Thyroid gland (tissue), 4 donors: ENCODE measurements around the gene SRD5A3. TPM values are rescaled to one million over a fixed set of nuclear protein-coding genes. Genes with fewer than 3 reads are reported as not detected.

ENCODE experiments used
- DNase-seq, 2 donors: peaks; one replicate each; pipeline ENCODE4 v3.0.0-alpha.2; 2019
- H3K27ac ChIP-seq, 3 donors: fragments of 200-600 bp; sonication (generic); 1 replicate in 2 of 3; 2 replicates in 1 of 3; pipeline ENCODE4 v1.5.1; 2016 to 2019; ENCODE audit warnings: mild to moderate bottlenecking in 1 of 3, moderate library complexity in 1 of 3
- H3K27me3 ChIP-seq: fragments of 200-600 bp; sonication (generic); one replicate; pipeline ENCODE4 v1.5.1; 2019
- H3K36me3 ChIP-seq, 2 donors: fragments of 200-600 bp; sonication (generic); one replicate each; pipeline ENCODE4 v1.5.1; 2016 to 2019
- H3K4me1 ChIP-seq, 2 donors: fragments of 200-600 bp; sonication (generic); one replicate each; pipeline ENCODE4 v1.5.1; 2017 to 2019
- H3K4me3 ChIP-seq, 3 donors: fragments of 200-600 bp; sonication (generic); replicated peaks in 1 of 3; 1 replicate in 2 of 3; 2 replicates in 1 of 3; pipeline ENCODE4 v1.5.1; 2016; ENCODE audit warnings: mild to moderate bottlenecking in 1 of 3
- H3K9me3 ChIP-seq: fragments of 200-600 bp; sonication (generic); one replicate; pipeline ENCODE4 v1.5.1; 2017
- CTCF ChIP-seq, 6 experiments: fragments of 200-600 bp in 3 of 6; fragments of 450-650 bp in 3 of 6; sonication (generic) in 3 of 6; IDR thresholded peaks; one replicate each; pipeline ENCODE4 v1.5.1; 2016 to 2019; ENCODE audit warnings: antibody characterized with exemption in 6 of 6, mild to moderate bottlenecking in 2 of 6, inconsistent platforms in 1 of 6, moderate library complexity in 1 of 6
- POLR2A ChIP-seq, 2 donors: fragments of 450-650 bp; IDR thresholded peaks; one replicate each; pipeline ENCODE4 v1.6.1; 2017; ENCODE audit warnings: antibody characterized with exemption in 2 of 2, mild to moderate bottlenecking in 2 of 2, moderate library complexity in 1 of 2
- WGBS, 2 donors: methylation state at CpG; one replicate each; pipeline ENCODE4 v1.1.5; 2017; 5-methylcytosine and 5-hydroxymethylcytosine counted together
- intact Hi-C: fragments of 100-400 bp; cut with DNase I; formaldehyde crosslinking; loops from one replicate; pipeline ENCODE4 v1.15.1; 2023
- total RNA-seq, 4 donors: library from RNA; depleted of rRNA; stranded (reverse); fragments of >200 nt; gene quantifications; one replicate each; pipeline ENCODE4 v1.2.3, GENCODE V29; 2016

Gene SRD5A3
- total RNA-seq, 4 donors from 2014 or later = 2.7 to 12.0 (median 7.0) TPM

- intact Hi-C loops = no loop called here
- no peak for DNase-seq
- H3K27ac ChIP-seq = no peak overlapping the region
Observed at GRCh38 chr4:55311792-55312488, 34.1 kb upstream of the SRD5A3 start.

DNA sequence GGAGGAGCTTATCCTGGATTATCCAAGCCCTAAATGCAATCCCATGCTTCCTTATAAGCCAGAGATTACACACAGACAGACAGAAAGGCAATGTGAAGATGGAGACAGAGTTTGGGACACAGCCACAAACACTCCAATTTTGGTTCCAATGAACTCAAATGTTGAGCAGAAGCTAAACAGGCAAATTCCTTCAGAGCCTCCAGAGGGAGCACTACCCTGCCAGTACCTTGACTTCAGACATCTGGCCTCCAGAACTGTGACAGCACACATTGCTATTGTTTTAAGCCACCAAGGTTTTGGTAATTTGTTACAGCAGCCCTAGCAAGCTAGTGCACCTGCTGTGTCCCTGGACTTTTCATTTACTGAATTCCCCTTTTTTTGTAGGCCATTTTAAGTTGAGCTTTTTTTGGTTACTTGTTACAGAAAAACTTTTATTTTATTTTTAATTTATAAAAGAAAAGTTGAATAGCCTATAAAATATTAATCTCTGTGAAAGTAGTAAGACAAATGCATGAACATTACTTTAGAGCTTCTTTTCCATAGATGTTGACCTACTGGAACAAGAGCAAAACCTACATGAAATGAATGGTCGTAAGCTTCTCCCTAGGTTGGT, 33.4 kb upstream of the SRD5A3 start:
- H3K36me3 ChIP-seq = no peaks in the 10 kb centered on the region
- H3K27ac ChIP-seq = no peak overlapping the region
- intact Hi-C loops = no loop called here
- H3K9me3 ChIP-seq = no peaks in the 10 kb centered on the region
- no peaks in the 10 kb centered on the region for H3K4me1 ChIP-seq
- DNase-seq = peak; percentile 6 to 11
- no peaks in the 10 kb centered on the region for H3K27me3 ChIP-seq
- peak in 4 of 6 experiments; percentile 17 to 49 (median 30) for TF ChIP-seq CTCF (IDR thresholded peaks at IDR 0.05)
- TF ChIP-seq POLR2A (IDR thresholded peaks at IDR 0.05) = no peak
- no peak overlapping the region for H3K4me3 ChIP-seq
- WGBS, 2 donors = 97 to 100% methylated on average over 1 of the region's 1 CpG

More at GRCh38 chr4:55311792-55312488, 34.1 kb upstream of the SRD5A3 start:
- WGBS, 2 donors = 77 to 82% methylated on average over 5 of the region's 5 CpGs
- Histone ChIP-seq H3K4me3 (no peak overlapping the region), H3K4me1 (no peaks in the 10 kb centered on the region), H3K36me3 (no peaks in the 10 kb centered on the region), H3K27me3 (no peaks in the 10 kb centered on the region), H3K9me3 (no peaks in the 10 kb centered on the region)
- TF ChIP-seq CTCF (IDR thresholded peaks at IDR 0.05) (no peak), POLR2A (IDR thresholded peaks at IDR 0.05) (no peak)

- Histone ChIP-seq H3K27me3 (no peaks in the 10 kb centered on the region), H3K4me1 (no peaks in the 10 kb centered on the region), H3K27ac (no peak overlapping the region), H3K36me3 (no peaks in the 10 kb centered on the region), H3K4me3 (no peak overlapping the region), H3K9me3 (no peaks in the 10 kb centered on the region)
- no peak for TF ChIP-seq CTCF (IDR thresholded peaks at IDR 0.05)
- TF ChIP-seq POLR2A (IDR thresholded peaks at IDR 0.05) = no peak
- 57 to 60% methylated on average over 4 of the region's 4 CpGs for WGBS, 2 donors
- intact Hi-C loops = no loop called here
- DNase-seq = no peak
Observed at GRCh38 chr4:55314141-55314820, 31.8 kb upstream of the SRD5A3 start.

DNA sequence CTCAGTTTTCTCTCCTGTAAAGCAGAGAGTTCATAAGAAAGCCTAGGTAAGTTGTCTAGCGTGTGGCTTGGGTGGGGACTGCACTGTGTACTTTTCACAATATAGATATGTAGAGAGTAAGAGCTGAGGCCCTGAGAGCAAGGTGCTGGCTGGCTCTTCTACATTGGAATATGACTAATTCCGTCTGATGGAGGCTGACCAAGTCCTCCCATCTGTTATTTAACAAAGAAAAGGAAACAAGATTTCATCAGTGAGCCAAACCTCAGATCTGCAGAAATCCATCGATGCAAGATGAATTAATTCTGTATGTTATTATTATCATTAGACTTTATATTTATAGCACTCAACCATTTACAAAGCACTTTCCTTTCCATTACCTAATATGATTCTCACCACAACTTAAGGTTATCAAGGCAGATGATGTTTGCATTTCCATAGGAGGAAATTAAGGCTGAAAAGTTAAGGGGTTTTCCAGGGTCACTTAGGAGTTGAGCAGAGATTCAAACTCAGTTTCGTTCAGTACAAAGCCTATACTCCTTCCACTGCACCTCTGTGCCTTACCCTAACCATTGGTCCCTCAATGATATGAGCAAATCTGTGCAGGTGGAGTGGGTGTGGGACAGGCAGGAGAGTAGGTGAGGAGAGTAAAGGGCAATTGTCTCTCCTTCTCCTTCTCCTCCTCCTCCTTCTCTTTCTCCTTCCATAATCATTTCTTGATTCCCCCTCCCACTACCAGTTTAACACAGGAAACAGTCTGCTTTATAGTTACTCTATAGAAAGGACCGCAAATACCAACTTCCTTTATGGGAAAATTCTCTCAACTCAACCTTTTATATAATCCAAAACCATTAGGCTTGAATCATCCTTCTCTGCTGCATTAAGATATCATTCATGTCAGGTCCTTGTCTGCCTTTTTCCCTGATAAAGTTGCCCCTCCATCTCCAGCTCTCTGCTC, 27.6 kb upstream of the SRD5A3 start:
- no peak for DNase-seq

More for the DNA sequence above, 27.6 kb upstream of the SRD5A3 start:
- no peak overlapping the region for H3K27ac ChIP-seq
- no peaks in the 10 kb centered on the region for H3K4me1 ChIP-seq
- H3K4me3 ChIP-seq = no peak overlapping the region
- H3K36me3 ChIP-seq = no peaks in the 10 kb centered on the region
- H3K27me3 ChIP-seq = no peaks in the 10 kb centered on the region
- no peaks in the 10 kb centered on the region for H3K9me3 ChIP-seq
- TF ChIP-seq CTCF (IDR thresholded peaks at IDR 0.05) (no peak), POLR2A (IDR thresholded peaks at IDR 0.05) (no peak)
- WGBS, 2 donors = 79 to 80% methylated on average over 5 of the region's 5 CpGs
- intact Hi-C loops = no loop called here
